NCI-H1694 treated with DMSO at 0.1 percent for 48 hours (cell line): ENCODE measurements around the gene GPR61.

ENCODE experiments used
- DNase-seq: peaks from one replicate; lab custom pipeline; 2025; lab: John Stamatoyannopoulos, UW

The GPR61 gene

DNA sequence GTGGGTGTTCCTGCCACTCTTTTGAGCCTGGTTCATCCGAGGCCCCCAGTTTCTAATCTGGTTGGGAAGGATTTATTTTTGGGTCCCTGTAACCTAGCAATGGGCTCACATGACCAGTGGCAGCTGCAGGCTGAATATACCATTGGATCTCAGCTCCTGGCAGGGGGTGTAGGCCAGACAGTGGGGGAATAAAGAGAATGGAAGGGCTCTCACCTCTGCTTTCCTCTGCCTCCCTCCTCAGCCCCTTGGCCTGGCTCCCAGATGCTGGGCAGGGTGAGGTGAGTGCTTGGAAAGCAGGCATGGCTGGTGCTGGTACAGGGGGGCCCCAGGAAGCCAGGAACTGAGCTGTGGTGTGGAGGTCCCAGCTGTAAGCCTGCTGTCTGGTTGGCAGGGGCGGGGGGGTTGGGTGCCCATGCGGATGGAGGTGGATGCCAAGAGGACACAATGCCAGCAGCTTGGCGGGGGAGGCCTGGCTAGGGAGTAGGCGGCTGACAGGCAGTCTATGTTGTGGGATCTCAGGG lies 3.6 kb upstream of the GPR61 start:
- peak; percentile 70 for DNase-seq

DNA sequence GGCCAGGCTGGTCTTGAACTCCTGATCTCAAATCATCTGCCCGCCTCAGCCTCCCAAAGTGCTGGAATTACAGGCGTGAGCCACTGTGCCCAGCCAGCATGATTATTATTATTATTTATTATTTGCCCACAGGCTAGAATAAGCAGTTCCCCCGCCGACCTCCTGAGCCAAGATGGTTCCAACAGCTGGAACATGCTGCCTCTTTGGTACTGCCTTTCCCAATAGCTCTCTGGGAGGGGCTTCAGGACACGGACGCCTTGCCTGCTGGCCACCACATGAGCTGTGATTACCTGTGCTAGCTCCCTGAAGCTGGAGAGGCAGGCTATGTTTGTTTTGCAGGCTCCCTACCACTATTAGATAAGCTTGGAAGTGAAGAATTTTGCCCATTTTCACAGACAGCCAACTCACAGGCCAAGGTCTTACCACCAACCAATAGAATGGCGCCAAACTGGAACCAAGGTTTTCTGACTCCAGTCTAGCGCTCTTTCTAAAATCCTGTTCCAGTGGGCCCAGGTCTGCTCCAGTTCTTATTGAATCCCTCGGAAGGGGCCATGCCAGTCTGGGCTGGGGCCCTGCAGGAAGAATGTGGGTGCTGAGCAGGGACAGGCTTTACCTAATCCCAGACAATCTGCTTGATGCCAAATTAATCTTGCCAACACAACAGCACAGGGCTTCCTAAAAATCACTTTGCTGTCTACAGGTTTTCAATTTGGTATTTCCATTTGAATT lies 2.1 kb upstream of the GPR61 start:
- DNase-seq, result no peak

DNA sequence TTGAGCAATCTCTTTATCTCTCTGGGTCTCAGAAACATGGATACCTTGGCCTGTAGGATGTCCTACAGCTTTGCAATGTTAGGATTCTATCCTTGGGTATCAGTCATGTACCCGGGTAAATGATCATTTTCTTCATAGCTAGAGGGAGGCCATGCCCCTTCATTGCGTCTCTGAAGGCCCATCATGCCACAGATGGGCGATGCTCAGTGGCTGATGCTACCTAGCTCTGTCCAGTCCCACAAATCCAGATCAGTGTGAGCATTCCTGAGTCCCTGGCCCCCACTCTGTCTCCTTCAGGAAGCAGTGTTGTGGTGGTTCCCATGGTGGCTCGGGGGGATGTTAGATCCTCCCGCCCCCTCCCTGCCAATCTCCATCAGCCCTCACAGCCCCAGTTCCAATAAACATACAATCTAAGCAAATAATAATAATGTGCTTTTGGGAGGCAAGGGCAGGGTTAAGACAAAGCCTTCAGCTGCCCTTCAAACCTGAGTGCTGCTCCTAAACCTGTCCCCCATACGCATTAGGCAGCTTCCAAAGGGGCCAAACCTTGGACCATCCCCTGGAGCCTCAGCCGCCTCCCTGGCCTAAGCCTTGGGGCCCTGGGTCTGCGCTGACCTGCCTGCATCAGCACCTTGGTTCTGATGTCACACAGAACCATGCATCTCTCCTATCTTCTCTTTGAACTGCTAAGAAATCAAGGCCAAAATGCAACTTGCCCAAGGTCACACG lies 681 bp upstream of the GPR61 start:
- no peak for DNase-seq

DNA sequence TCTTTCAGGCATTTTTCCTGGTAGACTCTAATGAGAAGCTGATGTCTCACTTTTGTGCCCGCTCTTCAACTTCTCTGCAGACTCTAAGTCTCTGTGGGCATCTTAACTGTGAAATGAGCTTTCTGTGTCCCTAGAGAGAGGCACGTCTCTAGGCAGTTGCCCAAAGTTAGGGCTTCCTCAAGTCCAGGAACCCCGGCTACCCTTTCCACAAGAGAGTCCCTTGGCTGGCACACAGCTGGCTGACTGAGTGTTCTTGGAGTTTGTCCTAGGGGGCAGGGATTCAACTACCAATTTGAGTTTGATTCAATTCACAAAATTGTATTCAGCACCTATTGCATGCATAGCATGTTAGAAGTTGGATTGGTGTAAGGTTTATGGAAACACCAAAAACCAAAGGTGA lies 1.4 kb downstream of the GPR61 start:
- no peak for DNase-seq

DNA sequence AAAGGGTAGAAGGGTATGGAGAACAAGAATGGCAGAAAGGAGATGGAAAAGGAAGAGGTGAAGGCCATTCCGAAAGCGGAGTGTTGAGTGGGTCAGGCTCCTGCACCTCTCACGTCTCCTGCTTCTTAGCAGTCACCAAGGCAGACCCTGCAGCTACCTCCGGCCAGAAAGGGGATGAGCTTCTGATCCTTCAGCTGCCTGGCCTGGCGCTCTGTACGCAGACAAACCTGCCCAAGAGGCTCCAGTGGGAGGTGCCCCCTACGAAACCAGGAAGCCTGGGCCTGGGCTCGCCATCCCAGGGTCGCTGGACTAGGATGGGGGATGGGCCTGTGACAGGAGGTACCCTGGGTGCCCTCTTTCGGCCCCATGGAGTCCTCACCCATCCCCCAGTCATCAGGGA lies 3.0 kb downstream of the GPR61 start:
- no peak for DNase-seq

DNA sequence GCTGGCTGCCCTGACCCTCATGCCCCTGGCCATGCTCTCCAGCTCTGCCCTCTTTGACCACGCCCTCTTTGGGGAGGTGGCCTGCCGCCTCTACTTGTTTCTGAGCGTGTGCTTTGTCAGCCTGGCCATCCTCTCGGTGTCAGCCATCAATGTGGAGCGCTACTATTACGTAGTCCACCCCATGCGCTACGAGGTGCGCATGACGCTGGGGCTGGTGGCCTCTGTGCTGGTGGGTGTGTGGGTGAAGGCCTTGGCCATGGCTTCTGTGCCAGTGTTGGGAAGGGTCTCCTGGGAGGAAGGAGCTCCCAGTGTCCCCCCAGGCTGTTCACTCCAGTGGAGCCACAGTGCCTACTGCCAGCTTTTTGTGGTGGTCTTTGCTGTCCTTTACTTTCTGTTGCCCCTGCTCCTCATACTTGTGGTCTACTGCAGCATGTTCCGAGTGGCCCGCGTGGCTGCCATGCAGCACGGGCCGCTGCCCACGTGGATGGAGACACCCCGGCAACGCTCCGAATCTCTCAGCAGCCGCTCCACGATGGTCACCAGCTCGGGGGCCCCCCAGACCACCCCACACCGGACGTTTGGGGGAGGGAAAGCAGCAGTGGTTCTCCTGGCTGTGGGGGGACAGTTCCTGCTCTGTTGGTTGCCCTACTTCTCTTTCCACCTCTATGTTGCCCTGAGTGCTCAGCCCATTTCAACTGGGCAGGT lies 3.8 kb downstream of the GPR61 start:
- DNase-seq, result no peak

DNA sequence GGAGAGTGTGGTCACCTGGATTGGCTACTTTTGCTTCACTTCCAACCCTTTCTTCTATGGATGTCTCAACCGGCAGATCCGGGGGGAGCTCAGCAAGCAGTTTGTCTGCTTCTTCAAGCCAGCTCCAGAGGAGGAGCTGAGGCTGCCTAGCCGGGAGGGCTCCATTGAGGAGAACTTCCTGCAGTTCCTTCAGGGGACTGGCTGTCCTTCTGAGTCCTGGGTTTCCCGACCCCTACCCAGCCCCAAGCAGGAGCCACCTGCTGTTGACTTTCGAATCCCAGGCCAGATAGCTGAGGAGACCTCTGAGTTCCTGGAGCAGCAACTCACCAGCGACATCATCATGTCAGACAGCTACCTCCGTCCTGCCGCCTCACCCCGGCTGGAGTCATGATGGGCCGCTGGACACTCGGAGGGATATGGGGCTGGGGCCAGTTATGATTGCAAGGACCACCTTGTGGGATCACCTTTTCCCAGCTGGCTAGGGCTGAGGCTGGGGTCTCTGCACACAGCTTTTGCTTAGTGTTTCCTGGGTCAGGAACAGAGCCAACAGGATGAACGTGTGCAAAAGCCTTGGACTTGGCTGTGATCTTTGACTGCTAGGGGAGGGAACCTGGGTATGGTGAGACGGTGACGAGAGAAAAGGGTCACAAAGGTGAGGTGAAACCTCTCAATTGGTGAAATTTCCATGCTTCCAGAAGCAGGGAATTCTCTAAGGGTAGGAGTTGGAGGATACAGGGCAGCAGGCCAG lies 4.5 kb downstream of the GPR61 start:
- no peak for DNase-seq

DNA sequence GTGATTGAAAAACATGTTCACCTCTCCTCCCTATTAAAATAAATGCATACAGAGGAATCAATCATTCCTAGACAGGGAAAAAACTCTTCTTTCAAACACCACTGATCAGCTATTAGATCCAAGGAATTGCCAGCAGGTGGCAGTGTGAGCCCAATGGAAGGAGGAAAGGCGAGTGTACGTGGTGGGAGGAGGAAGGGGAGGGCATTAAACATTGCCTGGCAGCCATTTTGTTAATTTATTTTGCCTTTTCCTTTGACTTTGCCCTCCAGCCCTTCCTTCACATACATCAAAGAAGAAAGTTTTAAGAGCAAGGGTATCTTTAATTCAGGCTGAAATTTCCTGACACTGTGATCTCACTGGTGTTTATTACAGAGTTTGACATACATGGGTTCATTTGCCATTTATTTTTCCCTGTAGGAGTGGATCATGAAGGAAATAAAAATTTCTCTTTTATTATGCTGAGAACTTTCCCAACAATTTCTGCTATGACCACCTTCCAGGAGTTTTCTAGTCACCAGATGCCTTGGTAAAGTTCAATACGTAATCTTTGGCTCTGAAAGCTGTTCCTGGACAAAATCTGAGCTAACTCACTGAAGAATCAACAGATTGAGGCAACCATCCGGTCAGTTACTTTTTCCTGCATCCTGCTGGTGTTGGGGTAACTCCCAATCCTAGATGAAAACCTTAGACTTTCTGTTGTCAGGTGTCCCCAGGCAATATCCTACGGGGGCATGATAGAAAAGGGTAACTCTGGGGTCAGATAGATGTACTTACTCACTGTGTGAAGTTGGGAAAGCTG lies 6.8 kb downstream of the GPR61 start:
- peak; percentile 89 for DNase-seq

DNA sequence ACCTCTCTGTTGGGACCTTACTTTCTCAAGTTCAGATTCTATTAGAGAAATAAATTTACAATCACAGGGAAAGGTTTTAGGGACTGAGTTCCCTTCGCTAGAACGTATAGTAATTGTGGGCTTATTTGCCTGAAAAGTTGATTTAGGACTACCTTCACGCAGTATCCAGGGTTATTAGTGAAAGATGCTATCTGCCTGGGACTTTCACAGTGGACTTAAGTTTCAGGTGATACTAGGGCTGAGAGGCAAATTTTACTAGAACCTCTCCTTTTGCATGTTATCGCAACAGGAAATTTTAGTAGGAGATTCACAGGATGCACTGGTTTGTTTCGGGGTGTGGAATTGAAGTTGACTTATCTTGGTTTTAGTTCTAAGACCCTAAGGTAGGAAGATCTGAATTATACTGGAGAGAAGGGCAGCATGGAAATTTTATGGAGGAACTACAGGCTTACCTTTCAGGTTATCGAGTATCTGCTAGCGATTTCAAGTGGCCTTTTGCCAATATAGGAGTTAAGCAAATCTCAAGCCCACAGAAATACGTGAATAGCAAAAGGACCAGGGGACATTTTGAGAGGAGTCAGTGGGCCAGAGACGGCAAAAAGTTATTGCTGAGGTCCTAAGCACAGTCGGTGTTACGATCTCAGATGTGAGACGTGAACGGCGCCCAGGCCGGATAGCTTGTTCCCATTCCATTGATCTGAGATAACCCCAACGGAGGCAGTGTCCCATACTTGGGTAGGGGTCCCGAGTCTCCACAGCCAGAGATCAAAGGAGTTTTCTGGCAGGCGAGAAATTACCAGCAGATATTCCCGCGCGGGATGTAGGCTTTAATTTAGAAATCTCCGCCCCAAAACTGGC lies 8.0 kb downstream of the GPR61 start:
- no peak for DNase-seq

DNA sequence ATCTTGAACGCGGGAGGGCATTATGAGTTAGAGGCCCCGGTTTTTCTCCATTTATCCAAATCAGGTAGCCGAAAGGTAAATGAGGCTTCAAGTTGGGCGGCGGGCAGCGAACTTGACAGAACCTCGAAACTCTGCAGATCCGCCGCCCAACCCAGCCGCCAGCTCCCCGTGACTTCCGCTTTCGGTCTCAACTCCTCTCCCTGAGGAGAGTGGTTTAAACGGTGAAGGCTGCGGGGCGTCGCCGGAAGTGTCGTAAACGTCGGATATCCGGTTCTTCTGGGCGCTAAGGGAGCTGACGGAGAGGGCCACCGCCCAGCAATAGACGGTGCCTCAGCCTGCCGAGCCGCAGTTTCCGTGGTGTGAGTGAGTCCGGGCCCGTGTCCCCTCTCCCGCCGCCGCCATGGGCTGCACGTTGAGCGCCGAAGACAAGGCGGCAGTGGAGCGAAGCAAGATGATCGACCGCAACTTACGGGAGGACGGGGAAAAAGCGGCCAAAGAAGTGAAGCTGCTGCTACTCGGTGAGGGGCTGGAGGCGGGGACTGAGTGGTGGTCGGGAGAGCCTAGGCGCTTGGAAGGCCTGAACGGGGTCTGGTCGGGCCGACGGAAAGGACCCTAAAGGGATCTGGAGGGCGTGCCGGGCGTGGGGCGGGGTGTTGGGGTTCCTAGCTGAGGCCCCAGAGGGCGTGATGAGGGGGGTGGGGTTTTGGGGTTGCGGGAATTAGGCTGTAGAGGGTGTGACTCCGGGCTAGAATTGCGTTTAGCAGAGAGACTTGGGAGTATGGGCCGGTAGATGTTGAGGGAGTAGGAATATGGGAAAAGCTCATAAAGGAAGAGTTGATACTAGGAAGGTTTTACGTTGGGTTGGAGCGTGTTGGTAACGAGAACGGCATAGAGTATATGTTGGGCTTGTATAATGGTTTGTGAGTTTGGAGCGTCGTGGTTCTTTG lies 8.9 kb downstream of the GPR61 start, which contains the start of gene GNAI3:
Gene GNAI3, plus strand, starts transcription at position 295 of the 947 bp plus-strand sequence. Its CDS starts 106 bp downstream, at position 401.
- peak; percentile 93 for DNase-seq

DNA sequence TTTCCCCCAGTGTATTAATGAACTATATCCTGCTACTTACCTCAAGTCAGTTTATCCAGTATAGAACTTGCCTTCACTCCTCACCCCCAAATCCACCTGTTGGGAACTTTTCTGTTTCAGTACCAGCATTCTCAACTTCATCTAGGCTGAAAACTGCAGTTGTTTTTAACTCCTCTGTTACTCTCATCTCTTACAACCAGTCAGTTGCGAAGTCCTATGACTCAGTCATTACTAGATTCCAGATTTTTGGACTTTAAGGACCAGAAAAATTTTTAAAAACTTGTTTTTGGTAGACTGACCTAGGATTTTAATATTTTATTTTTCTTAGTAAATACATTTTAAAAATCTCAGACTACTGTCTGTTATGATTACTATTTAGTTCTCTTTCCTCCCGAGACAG lies 16.9 kb downstream of the GPR61 start:
- no peak for DNase-seq

DNA sequence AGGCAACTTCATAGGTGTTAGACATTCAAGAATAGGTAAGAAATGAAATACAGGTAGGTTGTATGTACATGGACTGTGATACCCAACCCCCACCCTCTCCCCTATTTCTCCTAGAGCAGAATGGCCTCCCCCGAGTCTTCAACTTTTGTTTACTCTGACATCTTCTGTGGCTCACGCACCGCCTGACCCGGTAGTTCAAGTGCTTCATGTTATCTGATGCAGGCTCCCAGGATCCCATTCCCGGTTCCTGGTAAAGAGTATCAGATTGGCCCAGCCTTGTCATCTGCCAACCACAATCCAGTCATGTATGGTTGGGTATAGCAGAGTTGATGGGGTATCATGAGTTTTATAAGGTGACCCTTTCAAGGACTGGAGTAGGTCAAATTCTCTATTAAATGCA lies 17.8 kb downstream of the GPR61 start:
- DNase-seq, result no peak

DNA sequence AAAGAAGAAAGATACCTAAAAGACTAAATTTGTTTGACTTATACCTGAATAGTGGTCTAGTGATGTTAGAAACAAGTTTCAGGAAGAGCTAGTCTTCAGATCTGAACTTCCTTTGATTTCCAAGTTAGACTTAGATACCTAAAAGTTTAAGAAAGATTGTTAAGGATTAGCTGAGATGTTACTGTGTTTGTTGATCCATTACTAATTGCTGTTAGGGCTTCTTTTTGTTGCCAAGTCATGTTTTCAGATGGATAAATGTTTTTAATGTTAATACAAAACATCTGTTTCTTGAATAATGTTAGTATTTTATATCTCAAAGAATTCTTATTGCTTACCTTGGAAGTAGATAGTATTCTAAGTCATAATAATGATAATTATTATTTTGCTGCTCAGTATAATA lies 20.3 kb downstream of the GPR61 start:
- no peak for DNase-seq

DNA sequence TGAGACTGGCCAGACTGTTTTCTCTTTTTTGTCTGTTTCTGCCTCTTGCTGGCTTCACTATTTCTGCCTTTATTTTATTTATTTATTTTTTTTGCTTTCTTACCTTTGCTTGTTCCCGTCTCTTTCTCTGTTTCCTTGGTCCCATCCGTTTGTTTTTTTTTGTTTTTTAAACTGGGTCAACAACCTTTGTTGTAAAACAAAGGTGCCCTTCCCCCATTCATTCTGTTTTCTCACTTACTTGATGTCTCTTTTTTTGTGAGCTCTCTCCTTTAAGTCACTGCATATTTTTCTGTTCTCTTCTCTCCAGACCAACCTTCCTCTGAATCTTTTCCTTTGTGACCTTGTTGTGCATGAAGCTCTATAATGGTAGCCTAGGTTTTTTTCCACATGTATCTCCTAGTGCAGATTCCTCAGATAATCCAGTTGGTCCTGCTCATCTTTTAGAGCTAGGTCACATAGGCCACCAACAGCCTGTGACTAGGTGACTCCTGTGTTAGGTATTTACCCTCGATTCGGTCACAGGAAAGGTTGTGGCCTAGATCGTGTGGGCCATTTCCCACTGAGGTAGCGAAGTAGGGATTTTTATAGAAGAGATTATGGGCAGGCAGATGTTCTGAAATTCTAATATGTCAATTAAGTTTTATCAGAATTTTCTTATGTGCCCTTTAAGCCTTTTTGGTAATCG lies 24.7 kb downstream of the GPR61 start:
- no peak for DNase-seq

DNA sequence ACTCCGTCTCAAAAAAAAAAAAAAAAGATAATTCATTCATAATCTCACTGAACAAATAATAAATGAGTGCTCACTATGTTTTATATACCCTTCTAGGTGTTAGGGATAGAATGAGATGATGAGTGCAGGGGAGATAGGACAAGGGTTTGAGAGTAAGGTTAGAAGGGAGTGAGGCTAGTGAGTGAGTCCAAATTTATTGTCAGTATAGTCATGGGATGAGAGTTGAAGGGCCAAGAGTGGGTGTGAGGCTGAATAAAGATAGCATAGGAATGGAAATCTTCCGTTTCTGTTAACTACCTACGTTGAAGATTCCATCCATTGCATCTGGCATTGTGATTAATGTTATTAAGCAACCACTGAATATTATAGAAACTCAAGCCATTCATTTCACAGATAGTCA lies 25.6 kb downstream of the GPR61 start:
- no peak for DNase-seq

DNA sequence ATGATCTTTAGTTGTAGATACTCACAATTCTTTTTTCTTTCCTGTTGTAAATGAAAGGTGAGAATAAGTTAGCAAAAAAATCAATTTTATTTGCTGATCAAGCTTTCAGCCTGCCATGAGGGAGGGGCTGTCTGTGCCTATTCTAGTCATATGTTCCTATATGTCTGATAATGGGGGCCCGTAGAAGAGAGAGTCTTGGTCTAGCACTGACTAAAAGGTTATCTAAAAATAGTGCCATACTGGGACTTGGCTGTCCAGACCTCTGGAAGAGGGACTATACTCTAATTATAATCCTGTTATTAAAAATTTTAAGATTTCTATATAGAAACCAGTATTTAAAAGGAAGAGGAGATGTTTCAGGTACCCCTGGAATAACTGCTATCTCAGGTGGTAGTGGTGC lies 27.3 kb downstream of the GPR61 start:
- DNase-seq, result no peak

DNA sequence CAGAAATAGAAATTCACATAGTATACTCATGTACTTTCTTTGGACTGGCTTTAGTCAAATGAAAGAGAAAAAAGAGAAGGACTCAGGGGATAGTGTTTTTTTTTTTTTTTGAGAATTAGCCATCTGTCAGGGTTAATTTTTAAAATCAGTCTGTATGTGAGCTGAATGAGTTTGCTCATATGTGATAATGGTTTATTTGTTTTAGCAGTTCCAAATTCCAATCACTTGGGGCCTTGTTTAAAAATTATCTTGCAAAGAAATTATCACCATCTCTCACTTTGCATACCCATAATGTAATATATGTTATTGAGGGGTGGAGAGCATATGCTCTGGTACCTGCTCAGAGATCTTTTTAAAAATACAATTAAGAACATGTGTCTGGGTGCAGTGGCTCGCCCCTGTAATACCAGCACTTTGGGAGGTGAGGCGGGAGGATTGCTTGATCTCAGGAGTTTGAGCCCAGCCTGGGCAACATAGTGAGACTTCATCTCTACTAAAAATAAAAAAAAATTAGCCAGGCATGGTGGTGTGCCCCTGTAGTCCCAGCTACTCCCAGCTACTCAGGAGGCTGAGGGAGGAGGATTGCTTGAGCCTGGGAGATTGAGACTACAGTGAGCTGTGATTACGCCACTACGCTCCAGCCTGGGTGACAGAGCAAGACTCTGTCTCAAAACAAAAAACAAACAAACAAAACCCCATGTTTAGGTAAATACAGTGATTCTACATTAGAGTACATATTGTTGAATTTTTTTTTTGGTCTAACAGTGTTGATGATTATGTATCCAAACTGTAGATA lies 28.4 kb downstream of the GPR61 start:
- DNase-seq, result peak; percentile 44

DNA sequence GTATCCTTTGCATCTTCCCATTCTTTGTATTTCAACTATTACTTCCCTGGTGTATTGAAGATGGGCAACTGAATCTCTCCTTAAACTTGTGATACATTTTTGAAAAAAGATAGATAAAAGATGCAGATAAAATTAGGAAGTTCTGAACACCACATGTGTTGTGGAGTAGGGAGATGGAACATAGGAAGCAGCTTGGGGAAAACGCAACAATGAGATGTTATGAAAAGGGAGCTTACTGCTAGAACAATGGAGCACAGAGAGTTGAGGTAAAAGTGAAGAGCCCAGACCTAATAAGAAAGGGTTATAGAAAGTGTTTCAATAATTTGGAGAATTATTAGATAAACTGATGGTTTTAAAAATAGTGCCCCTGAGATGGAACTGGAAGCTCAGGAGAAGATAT lies 29.7 kb downstream of the GPR61 start:
- DNase-seq, result no peak
